H1 (cell line): ENCODE measurements around the gene CACNG1. TPM values are rescaled to one million over a fixed set of nuclear protein-coding genes. Genes with fewer than 3 reads are reported as not detected.

Experiments
- CTCF ChIA-PET: fragments of 300-600 bp; sonication (Branson Sonifier 250); formaldehyde crosslinking; loops from one replicate; lab custom pipeline; 2021; ENCODE audit not compliant: partially characterized antibody; lab: Charles Lee
- POLR2A ChIA-PET: fragments of 300-600 bp; sonication (Branson Sonifier 250); formaldehyde crosslinking; loops from one replicate; lab custom pipeline; 2021; ENCODE audit warnings: inconsistent platforms; ENCODE audit not compliant: partially characterized antibody; lab: Charles Lee
- DNase-seq, 2 experiments: peaks; one replicate each; pipeline versions ENCODE4 v3.0.0 to v3.0.0-alpha.2; 2010 to 2022; ENCODE audit warnings: low spot score in 2 of 2, low read depth in 1 of 2, mixed read lengths in 1 of 2
- FAIRE-seq: peaks from 2 replicates; lab custom pipeline; 2011; peaks lifted over from hg19 to GRCh38; lab: Jason Lieb, UNC
- H2AFZ ChIP-seq: 2 replicates; pipeline ENCODE4 v1.8.1; 2012; ENCODE audit warnings: low read length, inconsistent platforms
- H2AK5ac ChIP-seq: 2 replicates; pipeline ENCODE4 v1.6.1; 2013; ENCODE audit warnings: low read depth, low read length
- H2BK120ac ChIP-seq: replicated peaks from 2 replicates; pipeline ENCODE3; 2013; ENCODE audit warnings: low read depth, low read length, inconsistent platforms
- H2BK12ac ChIP-seq: 2 replicates; pipeline ENCODE4 v1.6.1; 2013; ENCODE audit warnings: low read depth, low read length
- H2BK15ac ChIP-seq: 2 replicates; pipeline ENCODE4 v1.6.1; 2013; ENCODE audit warnings: low read length
- H2BK20ac ChIP-seq: 2 replicates; pipeline ENCODE4 v1.6.1; 2013; ENCODE audit warnings: low read length
- H2BK5ac ChIP-seq: 2 replicates; pipeline ENCODE4 v1.6.1; 2013; ENCODE audit warnings: low read depth, low read length
- H3K14ac ChIP-seq: 2 replicates; pipeline ENCODE4 v1.6.1; 2013; ENCODE audit warnings: inconsistent platforms; ENCODE audit not compliant: insufficient read length
- H3K18ac ChIP-seq: 2 replicates; pipeline ENCODE4 v1.6.1; 2013; ENCODE audit warnings: low read length; ENCODE audit errors: extremely low read depth
- H3K23ac ChIP-seq: 2 replicates; pipeline ENCODE4 v1.6.1; 2013; ENCODE audit warnings: inconsistent platforms; ENCODE audit not compliant: insufficient read length
- H3K23me2 ChIP-seq: 2 replicates; pipeline ENCODE4 v1.6.1; 2013; ENCODE audit warnings: low read depth, low read length
- H3K27ac ChIP-seq: 2 replicates; pipeline ENCODE4 v1.6.1; 2011; ENCODE audit warnings: low read depth, low read length, inconsistent platforms
- H3K27me3 ChIP-seq, 4 experiments: replicated peaks in 1 of 4; 1 replicate in 1 of 4; 2 replicates in 3 of 4; pipeline versions ENCODE4 v1.6.1 to v1.8.1; 2011 to 2013; ENCODE audit warnings: low read length in 3 of 4, mild to moderate bottlenecking in 3 of 4, inconsistent platforms in 2 of 4, mixed read lengths in 2 of 4, moderate library complexity in 1 of 4; ENCODE audit not compliant: control insufficient read depth in 3 of 4, insufficient read depth in 3 of 4; ENCODE audit errors: extremely low read depth in 1 of 4
- H3K36me3 ChIP-seq, 4 experiments: 2 replicates each; pipeline versions ENCODE4 v1.6.1 to v1.8.1; 2011 to 2013; ENCODE audit warnings: mild to moderate bottlenecking in 4 of 4, low read length in 3 of 4, moderate library complexity in 2 of 4, control low read depth in 1 of 4, inconsistent platforms in 1 of 4; ENCODE audit not compliant: insufficient read depth in 4 of 4, control insufficient read depth in 2 of 4
- H3K4ac ChIP-seq: replicated peaks from 2 replicates; pipeline ENCODE3; 2013; ENCODE audit warnings: low read length, low read depth, mixed read lengths, inconsistent platforms; ENCODE audit not compliant: insufficient read length
- H3K4me1 ChIP-seq, 4 experiments: replicated peaks in 1 of 4; 1 replicate in 1 of 4; 2 replicates in 3 of 4; pipeline versions ENCODE4 v1.6.1 to v1.8.1; 2011 to 2013; ENCODE audit warnings: low read length in 3 of 4, inconsistent platforms in 2 of 4, mixed read lengths in 1 of 4; ENCODE audit not compliant: insufficient read depth in 4 of 4, control insufficient read depth in 3 of 4
- H3K4me2 ChIP-seq, 2 experiments: 2 replicates each; pipeline versions ENCODE4 v1.6.1 to v1.8.1; 2011 to 2013; ENCODE audit warnings: low read depth in 2 of 2, low read length in 2 of 2, control low read depth in 1 of 2, inconsistent platforms in 1 of 2, mild to moderate bottlenecking in 1 of 2; ENCODE audit not compliant: insufficient read depth in 1 of 2
- H3K4me3 ChIP-seq, 4 experiments: fragments of 200-600, 300-600 bp in 1 of 4; sonication (generic), shearing (Covaris generic), sonication (Bioruptor Twin) in 1 of 4; 2 replicates each; pipeline versions ENCODE4 v1.5.1 to v1.8.1; 2011 to 2016; ENCODE audit warnings: low read length in 4 of 4, low read depth in 3 of 4, control low read depth in 2 of 4, inconsistent platforms in 2 of 4, mild to moderate bottlenecking in 2 of 4, mixed read lengths in 1 of 4, moderate library complexity in 1 of 4; ENCODE audit not compliant: insufficient read depth in 2 of 4; ENCODE audit errors: extremely low read depth in 1 of 4
- H3K56ac ChIP-seq: replicated peaks from 2 replicates; pipeline ENCODE3; 2013; ENCODE audit warnings: low read depth, mild to moderate bottlenecking, mixed read lengths, low read length, inconsistent platforms; ENCODE audit not compliant: insufficient read length
- H3K79me1 ChIP-seq: 2 replicates; pipeline ENCODE4 v1.6.1; 2013; ENCODE audit warnings: low read depth, low read length, control low read depth
- H3K79me2 ChIP-seq, 2 experiments: 2 replicates each; pipeline versions ENCODE4 v1.6.1 to v1.8.1; 2012 to 2013; ENCODE audit warnings: low read length in 2 of 2, mild to moderate bottlenecking in 2 of 2, inconsistent platforms in 1 of 2; ENCODE audit not compliant: insufficient read depth in 2 of 2, control insufficient read depth in 1 of 2
- H3K9ac ChIP-seq, 4 experiments: replicated peaks in 1 of 4; 1 replicate in 1 of 4; 2 replicates in 3 of 4; pipeline versions ENCODE4 v1.6.1 to v1.8.1; 2011 to 2013; ENCODE audit warnings: low read depth in 3 of 4, low read length in 3 of 4, control low read depth in 2 of 4, mild to moderate bottlenecking in 2 of 4, moderate library complexity in 2 of 4, inconsistent platforms in 1 of 4; ENCODE audit errors: extremely low read depth in 1 of 4
- H3K9me3 ChIP-seq, 2 experiments: 2 replicates each; pipeline versions ENCODE4 v1.6.1 to v1.8.1; 2012 to 2013; ENCODE audit warnings: mild to moderate bottlenecking in 2 of 2, moderate library complexity in 2 of 2, control low read depth in 1 of 2, inconsistent platforms in 1 of 2, low read depth in 1 of 2, low read length in 1 of 2, mixed read lengths in 1 of 2; ENCODE audit not compliant: insufficient read depth in 2 of 2
- H4K20me1 ChIP-seq, 2 experiments: replicated peaks in 1 of 2; 2 replicates each; pipeline versions ENCODE3 to v1.8.1; 2011 to 2013; ENCODE audit warnings: inconsistent platforms in 2 of 2, low read length in 2 of 2, mild to moderate bottlenecking in 1 of 2; ENCODE audit not compliant: insufficient read depth in 2 of 2, control insufficient read depth in 1 of 2
- H4K5ac ChIP-seq: 2 replicates; pipeline ENCODE4 v1.6.1; 2013; ENCODE audit warnings: low read length, low read depth, mixed read lengths, inconsistent platforms; ENCODE audit not compliant: insufficient read length
- H4K8ac ChIP-seq: 2 replicates; pipeline ENCODE4 v1.8.0; 2013; ENCODE audit warnings: mild to moderate bottlenecking, moderate library complexity, low read length, inconsistent platforms; ENCODE audit not compliant: insufficient read depth; ENCODE audit errors: extremely low read depth
- H4K91ac ChIP-seq: replicated peaks from 2 replicates; pipeline ENCODE3; 2013; ENCODE audit warnings: low read length, mixed read lengths, inconsistent platforms; ENCODE audit not compliant: insufficient read length
- EP300 ChIP-seq, 2 experiments: IDR thresholded peaks; 1 replicate in 1 of 2; 2 replicates in 1 of 2; pipeline ENCODE4 v1.6.1; 2011 to 2012; ENCODE audit warnings: low read depth in 2 of 2, low read length in 2 of 2, mild to moderate bottlenecking in 2 of 2, borderline replicate concordance in 1 of 2, inconsistent platforms in 1 of 2, moderate library complexity in 1 of 2
- FOSL1 ChIP-seq: IDR thresholded peaks from 2 replicates; pipeline ENCODE4 v1.6.1; 2011; ENCODE audit warnings: mild to moderate bottlenecking, low read depth, low read length, moderate library complexity; ENCODE audit not compliant: insufficient read depth
- RNF2 ChIP-seq: fragments of 200-900, 300-1000 bp; sonication (generic); IDR thresholded peaks from 2 replicates; pipeline ENCODE4 v1.7.1; 2016; ENCODE audit warnings: borderline replicate concordance, low read depth, mild to moderate bottlenecking, antibody characterized with exemption, low read length; ENCODE audit not compliant: poor library complexity, severe bottlenecking; ENCODE audit errors: missing control alignments
- TEAD4 ChIP-seq: IDR thresholded peaks from 2 replicates; pipeline ENCODE4 v1.6.1; 2012; ENCODE audit warnings: low read depth, low read length, inconsistent platforms, mixed read lengths
- ZNF274 ChIP-seq: IDR thresholded peaks from 2 replicates; pipeline ENCODE4 v1.7.0; 2012; ENCODE audit warnings: low read length, borderline replicate concordance; ENCODE audit errors: extremely low read depth
- WGBS, 2 experiments: shearing (Covaris generic) in 1 of 2; methylation state at CpG; one replicate each; pipeline versions ENCODE4 v1.1.6 to v1.1.7; 2013 to 2015; ENCODE audit warnings: low lambda C conversion rate in 2 of 2, mixed read lengths in 2 of 2, inconsistent platforms in 1 of 2, low coverage in 1 of 2, missing lambda C conversion rate in 1 of 2; ENCODE audit not compliant: insufficient replicate concordance in 2 of 2, insufficient coverage in 1 of 2, insufficient read length in 1 of 2; ENCODE audit errors: extremely low coverage in 1 of 2, missing lambda C conversion rate in 1 of 2; 5-methylcytosine and 5-hydroxymethylcytosine counted together
- polyA plus RNA-seq, 7 experiments: library from polyadenylated mRNA; depleted of rRNA in 3 of 7; stranded (reverse) in 5 of 7; unstranded in 2 of 7; fragments of >200 nt in 5 of 7; fragments of 200-250 nt in 2 of 7; gene quantifications; 1 replicate in 5 of 7; 2 replicates in 1 of 7; 4 replicates in 1 of 7; pipeline versions ENCODE4 v1.2.1 to v1.2.3, GENCODE V29; 2011 to 2013; ENCODE audit warnings: missing spikeins in 2 of 7, mixed read lengths in 2 of 7
- total RNA-seq: library from RNA; stranded (reverse); fragmentation: NEBNext Ultra II Directional; extraction: Animal tissue kit (Norgen Biotek cat#: 25700); gene quantifications from 2 replicates; pipeline ENCODE4 v1.2.1, GENCODE V29; 2021

Gene CACNG1
- total and polyA plus RNA-seq, 2 of the 8 experiments (the other 6 are each of a cell fraction or from before 2014, with no cell fraction given), result not detected

GRCh38 chr17:67013891-67014290, 30.5 kb upstream of the CACNG1 start:
- no peak overlapping the region for H2BK20ac ChIP-seq
- no peaks in the 10 kb centered on the region for H3K36me3 ChIP-seq
- no peak for TF ChIP-seq RNF2
- TF ChIP-seq TEAD4, result no peak
- TF ChIP-seq EP300 (IDR thresholded peaks at IDR 0.05; ENCODE audit: borderline replicate concordance in 1 of 2, low read depth in 2 of 2, low read length in 2 of 2), result no peak
- TF ChIP-seq ZNF274, result no peak
- no peak for TF ChIP-seq FOSL1
- no peak overlapping the region for H3K23ac ChIP-seq
- no peak overlapping the region for H3K14ac ChIP-seq
- H2BK12ac ChIP-seq, result no peak overlapping the region
- H3K27ac ChIP-seq, result no peak overlapping the region
- no peaks in the 10 kb centered on the region for H4K20me1 ChIP-seq
- H3K56ac ChIP-seq, result no peak overlapping the region
- H3K4me1 ChIP-seq, result no peaks in the 10 kb centered on the region; a peak in 1 of 7 replicates
- H4K5ac ChIP-seq, result no peak overlapping the region
- no peak for DNase-seq
- no peak overlapping the region for H3K18ac ChIP-seq
- FAIRE-seq, result no peak
- H3K4me2 ChIP-seq, result no peak overlapping the region
- H4K91ac ChIP-seq, result no peak overlapping the region
- H2AK5ac ChIP-seq, result no peak overlapping the region
- no peaks in the 10 kb centered on the region for H3K79me1 ChIP-seq
- CTCF ChIA-PET, result interaction anchor here (1.0 to 1.2 kb wide), 2 partner anchors 14 to 44 kb away, joined by 3 read pairs; no protein-coding TSS in a partner anchor
- H2BK120ac ChIP-seq, result no peak overlapping the region
- H2AFZ ChIP-seq, result no peak overlapping the region
- no peaks in the 10 kb centered on the region for H3K27me3 ChIP-seq
- no peaks in the 10 kb centered on the region for H3K79me2 ChIP-seq
- 91% methylated on average over 8 of the region's 8 CpGs; no CpG with 5 or more reads in 1 of the 2 experiments for WGBS, 2 experiments
- no peaks in the 10 kb centered on the region for H3K9me3 ChIP-seq
- no peak overlapping the region for H2BK5ac ChIP-seq
- H3K4me3 ChIP-seq, result no peak overlapping the region
- H3K23me2 ChIP-seq, result no peaks in the 10 kb centered on the region
- H3K9ac ChIP-seq, result no peak overlapping the region
- no peak overlapping the region for H2BK15ac ChIP-seq
- no peak overlapping the region for H3K4ac ChIP-seq
- POLR2A ChIA-PET, result interaction anchor here (1.0 kb wide), 1 partner anchor 17 kb away, joined by 3 read pairs; no protein-coding TSS in a partner anchor
- H4K8ac ChIP-seq, result no peak overlapping the region
